ENCODE data around the gene PTP4A2. TPM values are rescaled to one million over a fixed set of nuclear protein-coding genes. Genes with fewer than 3 reads are reported as not detected.
"Not testable (repeated sequence)": the region's sequence is repeated elsewhere in the genome, so short reads cannot be mapped to it uniquely, and the experiment has no call there.

Gene PTP4A2
- total RNA-seq, 1 donor from 2014 or later, result 204 TPM

GRCh38 chr1:31901838-31902509, 36.2 kb downstream of the PTP4A2 start:
- no peak overlapping the region for H3K4me3 Mint-ChIP-seq (ENCODE audit: unreplicated experiment)
- no peak overlapping the region for H3K27ac Mint-ChIP-seq (ENCODE audit: unreplicated experiment)
- H3K4me1 Mint-ChIP-seq (ENCODE audit: low read depth), result peaks cover 13% of the 10 kb centered on the region
- no peak for TF ChIP-seq CTCF (IDR thresholded peaks at IDR 0.05)
- H3K27me3 Mint-ChIP-seq (ENCODE audit: low read depth), result no peaks in the 10 kb centered on the region
- peaks cover 5% of the 10 kb centered on the region for H3K9me3 Mint-ChIP-seq (ENCODE audit: low read depth)
- H3K36me3 Mint-ChIP-seq (ENCODE audit: low read depth), result peaks cover 21% of the 10 kb centered on the region
- no peak for DNase-seq (ENCODE audit: low spot score)

- Mint-ChIP-seq H3K9me3 (ENCODE audit: low read depth) (peaks cover 5% of the 10 kb centered on the region), H3K4me1 (ENCODE audit: low read depth) (peaks cover 13% of the 10 kb centered on the region), H3K36me3 (ENCODE audit: low read depth) (peaks cover 12% of the 10 kb centered on the region), H3K27ac (ENCODE audit: unreplicated experiment) (no peak overlapping the region), H3K4me3 (ENCODE audit: unreplicated experiment) (no peak overlapping the region), H3K27me3 (ENCODE audit: low read depth) (no peaks in the 10 kb centered on the region)
- TF ChIP-seq CTCF (IDR thresholded peaks at IDR 0.05), result no peak
- DNase-seq (ENCODE audit: low spot score), result no peak
These were observed 37.4 kb downstream of the PTP4A2 start for GRCh38 chr1:31900790-31901189.

GRCh38 chr1:31897526-31898100, 40.6 kb downstream of the PTP4A2 start:
- H3K27me3 Mint-ChIP-seq (ENCODE audit: low read depth), result no peaks in the 10 kb centered on the region
- H3K36me3 Mint-ChIP-seq (ENCODE audit: low read depth), result peaks cover 2% of the 10 kb centered on the region
- H3K4me1 Mint-ChIP-seq (ENCODE audit: low read depth), result peaks cover 13% of the 10 kb centered on the region
- H3K4me3 Mint-ChIP-seq (ENCODE audit: unreplicated experiment), result no peak overlapping the region
- DNase-seq (ENCODE audit: low spot score), result no peak
- no peak overlapping the region for H3K27ac Mint-ChIP-seq (ENCODE audit: unreplicated experiment)
- no peak for TF ChIP-seq CTCF (IDR thresholded peaks at IDR 0.05)
- peaks cover 9% of the 10 kb centered on the region for H3K9me3 Mint-ChIP-seq (ENCODE audit: low read depth)

- H3K36me3 Mint-ChIP-seq (ENCODE audit: low read depth); H3K4me3 Mint-ChIP-seq (ENCODE audit: unreplicated experiment); H3K27ac Mint-ChIP-seq (ENCODE audit: unreplicated experiment); DNase-seq (ENCODE audit: low spot score); H3K9me3 Mint-ChIP-seq (ENCODE audit: low read depth); H3K27me3 Mint-ChIP-seq (ENCODE audit: low read depth): not testable (repeated sequence)
- peaks cover 13% of the 10 kb centered on the region for H3K4me1 Mint-ChIP-seq (ENCODE audit: low read depth)
These were observed 42.5 kb downstream of the PTP4A2 start for GRCh38 chr1:31895474-31896198.

- no peak for DNase-seq (ENCODE audit: low spot score)
- H3K27me3 Mint-ChIP-seq (ENCODE audit: low read depth), result no peaks in the 10 kb centered on the region
- H3K27ac Mint-ChIP-seq (ENCODE audit: unreplicated experiment), result no peak overlapping the region
- no peak for TF ChIP-seq CTCF (IDR thresholded peaks at IDR 0.05)
- H3K36me3 Mint-ChIP-seq (ENCODE audit: low read depth), result no peaks in the 10 kb centered on the region
- H3K9me3 Mint-ChIP-seq (ENCODE audit: low read depth), result peaks cover 5% of the 10 kb centered on the region
- H3K4me1 Mint-ChIP-seq (ENCODE audit: low read depth), result no peaks in the 10 kb centered on the region
- H3K4me3 Mint-ChIP-seq (ENCODE audit: unreplicated experiment), result no peak overlapping the region
These were observed 46.9 kb downstream of the PTP4A2 start for GRCh38 chr1:31891280-31891679.
